Measurements from ENCODE around the gene KRT6A. TPM values are rescaled to one million over a fixed set of nuclear protein-coding genes. Genes with fewer than 3 reads are reported as not detected.

The KRT6A gene
- total RNA-seq, 1 donor, result not detected

- DNase-seq (ENCODE audit: low read depth), result no peak
- no peak for TF ChIP-seq CTCF (IDR thresholded peaks at IDR 0.05; ENCODE audit: insufficient read depth, low read length)
- H3K4me3 ChIP-seq (ENCODE audit: low read depth, low read length), result no peak overlapping the region
Observed at GRCh38 chr12:52530366-52530765, 37.3 kb upstream of the KRT6A start.

DNA sequence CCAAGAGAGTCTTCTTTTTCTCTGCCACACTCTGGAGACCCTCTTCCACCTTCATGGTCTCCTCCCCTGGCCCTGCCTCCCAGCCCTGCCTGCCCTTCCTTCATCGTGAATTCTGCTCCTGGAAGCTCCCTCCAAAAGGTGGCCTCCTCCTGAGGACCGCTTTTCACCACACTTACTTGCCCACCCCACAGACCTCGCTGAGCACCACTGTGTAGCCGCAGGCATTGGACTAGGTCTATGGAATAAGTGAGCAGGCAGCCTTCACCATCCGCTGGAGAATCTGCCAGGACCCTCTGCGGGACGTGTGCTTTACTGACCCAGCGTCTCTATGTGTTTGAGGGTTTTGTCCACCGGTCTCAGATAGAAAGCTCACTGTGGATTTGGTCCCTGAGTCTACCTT lies 36.8 kb upstream of the KRT6A start:
- TF ChIP-seq CTCF (IDR thresholded peaks at IDR 0.05; ENCODE audit: insufficient read depth, low read length), result no peak
- DNase-seq (ENCODE audit: low read depth), result no peak
- no peak overlapping the region for H3K4me3 ChIP-seq (ENCODE audit: low read depth, low read length)

DNA sequence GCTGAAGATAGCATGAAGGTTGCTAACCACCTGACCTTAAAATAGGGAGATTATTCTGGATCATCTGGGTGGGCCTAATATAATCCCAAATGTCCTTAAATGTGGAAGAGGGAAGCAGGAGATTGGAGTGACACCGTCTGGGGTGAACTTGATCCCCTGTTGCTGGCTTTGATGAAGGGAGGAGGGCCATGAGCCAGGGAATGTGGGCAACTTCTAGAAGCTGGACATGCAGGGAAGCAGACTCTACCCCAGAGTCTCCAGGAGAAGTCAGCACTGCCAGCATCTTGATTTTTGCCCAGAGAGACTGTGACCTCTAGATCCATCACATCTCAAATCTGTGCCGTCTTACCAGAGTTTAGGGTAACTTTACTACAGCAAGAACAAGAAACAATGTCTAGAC lies 36.4 kb upstream of the KRT6A start:
- TF ChIP-seq CTCF (IDR thresholded peaks at IDR 0.05; ENCODE audit: insufficient read depth, low read length), result no peak
- no peak overlapping the region for H3K4me3 ChIP-seq (ENCODE audit: low read depth, low read length)
- no peak for DNase-seq (ENCODE audit: low read depth)

DNA sequence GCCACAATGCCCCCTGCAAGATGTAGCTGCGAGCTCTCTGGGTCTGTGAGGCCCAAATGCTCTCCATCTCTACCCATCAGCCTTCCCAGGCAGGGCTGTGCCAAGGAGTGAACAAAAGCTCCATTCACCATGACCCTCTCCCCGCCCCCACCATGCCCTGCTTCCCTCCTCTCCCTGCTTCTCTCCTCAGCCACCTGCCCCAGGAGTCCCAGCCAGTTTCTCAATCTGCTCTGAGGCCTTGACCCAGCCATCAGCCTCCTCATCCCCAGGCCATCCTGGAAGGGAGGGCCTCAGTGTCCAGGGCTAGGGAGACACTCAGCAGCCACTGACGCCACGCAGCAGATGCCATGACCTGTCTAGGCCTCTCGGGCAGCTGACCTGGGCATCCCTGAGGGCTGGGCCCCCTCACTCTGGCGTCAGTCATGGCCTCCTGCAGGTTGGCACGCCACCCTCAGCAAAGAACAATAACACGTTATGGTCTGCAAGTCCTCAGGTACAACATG lies 35.6 kb upstream of the KRT6A start:
- no peak for TF ChIP-seq CTCF (IDR thresholded peaks at IDR 0.05; ENCODE audit: insufficient read depth, low read length)
- no peak for DNase-seq (ENCODE audit: low read depth)
- no peak overlapping the region for H3K4me3 ChIP-seq (ENCODE audit: low read depth, low read length)

DNA sequence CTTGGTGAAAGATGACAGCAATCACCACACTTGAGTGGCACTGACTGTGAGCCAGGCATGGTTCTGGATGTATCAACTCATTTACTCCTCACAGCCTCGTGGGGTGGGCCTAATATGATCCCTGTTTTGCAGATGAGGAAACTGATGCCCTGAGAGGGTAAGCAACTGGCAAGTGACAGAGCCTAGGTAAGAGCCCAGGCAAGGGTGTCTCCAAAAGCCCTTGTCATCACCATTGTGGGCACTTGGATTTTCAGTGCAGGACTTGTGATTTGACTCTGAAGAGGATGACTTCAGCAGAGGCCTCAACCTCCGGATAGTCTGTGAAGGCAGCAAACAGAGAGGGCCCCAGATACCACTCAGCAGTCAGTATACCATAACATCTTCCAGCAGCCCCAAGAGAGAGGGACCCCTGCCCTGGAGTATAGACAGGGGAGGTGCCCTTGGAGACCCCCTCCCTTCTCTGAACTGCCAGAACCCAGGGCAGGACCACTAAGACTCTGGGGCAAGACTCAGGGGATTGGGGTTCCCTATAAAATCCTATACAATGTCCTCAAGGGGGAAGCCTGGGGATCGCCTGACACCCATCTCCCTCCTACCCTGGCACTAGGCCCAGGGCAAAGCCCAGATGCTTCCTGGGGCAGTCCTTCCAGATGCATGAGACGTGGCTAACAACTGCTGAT lies 34.2 kb upstream of the KRT6A start:
- no peak for DNase-seq (ENCODE audit: low read depth)
- no peak overlapping the region for H3K4me3 ChIP-seq (ENCODE audit: low read depth, low read length)
- no peak for TF ChIP-seq CTCF (IDR thresholded peaks at IDR 0.05; ENCODE audit: insufficient read depth, low read length)

GRCh38 chr12:52526511-52526951 lies 33.5 kb upstream of the KRT6A start:
- H3K4me3 ChIP-seq (ENCODE audit: low read depth, low read length), result no peak overlapping the region
- no peak for DNase-seq (ENCODE audit: low read depth)
- no peak for TF ChIP-seq CTCF (IDR thresholded peaks at IDR 0.05; ENCODE audit: insufficient read depth, low read length)

Measured in fibroblast of the aortic adventitia (primary cell).